ENCODE data around the gene CHPF2.

Gene CHPF2

DNA sequence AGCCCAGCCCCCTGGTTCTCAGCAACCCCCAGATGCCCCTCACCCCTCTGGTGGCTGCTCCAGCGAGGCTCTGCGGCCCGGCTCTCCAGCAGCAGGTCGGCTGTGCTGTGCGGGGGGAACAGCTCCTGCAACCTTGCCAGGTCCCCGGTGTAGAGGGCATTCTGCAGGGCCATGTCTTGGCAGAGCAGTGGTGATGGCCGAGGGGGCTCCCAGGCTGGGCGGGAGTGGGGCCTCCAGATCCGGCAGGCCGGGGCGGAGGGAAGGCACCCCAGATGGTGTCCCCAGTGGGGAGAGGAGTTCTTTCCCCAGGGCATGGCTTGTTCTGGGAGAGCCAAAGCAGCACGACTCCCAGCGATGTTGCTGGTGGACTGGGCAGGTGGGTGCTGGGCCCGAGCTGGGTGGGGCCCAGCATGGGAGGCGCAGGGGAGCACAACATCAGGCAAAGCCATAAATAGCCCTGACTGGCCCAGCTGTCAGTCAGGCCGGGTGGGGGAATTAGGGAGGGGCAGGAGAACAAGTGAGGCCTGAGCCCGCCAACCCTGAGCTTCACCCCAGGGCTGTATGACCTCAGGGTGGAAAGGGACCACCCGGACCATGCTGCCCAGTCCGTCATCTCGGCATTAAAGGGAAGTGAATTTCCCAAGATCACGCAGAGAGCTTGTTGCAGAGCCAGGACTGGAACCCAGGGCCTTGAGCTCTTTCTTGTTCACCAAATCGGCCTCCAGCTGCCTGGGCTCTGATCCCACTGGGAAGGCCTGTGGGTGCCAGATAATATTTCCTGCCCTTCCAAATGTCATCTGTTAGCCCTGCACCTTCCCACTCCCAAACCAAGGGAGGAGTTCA lies 44.7 kb upstream of the CHPF2 start:
- ChIA-PET CTCF (no interaction called here), POLR2A (no interaction called here)
- TF ChIP-seq ZNF423 (tag by site-specific recombination; IDR thresholded peaks at IDR 0.05) (no peak), ZNF324 (tag by site-specific recombination; IDR thresholded peaks at IDR 0.05) (no peak), ZNF311 (tag by site-specific recombination; IDR thresholded peaks at IDR 0.05; ENCODE audit: borderline replicate concordance) (no peak), ZNF654 (tag by site-specific recombination; IDR thresholded peaks at IDR 0.05; ENCODE audit: low read depth) (no peak), ZNF596 (tag by site-specific recombination; IDR thresholded peaks at IDR 0.05) (no peak), GLIS1 (tag by site-specific recombination; IDR thresholded peaks at IDR 0.05) (no peak), ZNF510 (tag by site-specific recombination; IDR thresholded peaks at IDR 0.05; ENCODE audit: insufficient replicate concordance) (no peak), ZNF76 (tag by site-specific recombination; IDR thresholded peaks at IDR 0.05; ENCODE audit: borderline replicate concordance, low read depth) (no peak), ZNF146 (tag by site-specific recombination; IDR thresholded peaks at IDR 0.05) (no peak)
- TF ChIP-seq, protein P1, sequence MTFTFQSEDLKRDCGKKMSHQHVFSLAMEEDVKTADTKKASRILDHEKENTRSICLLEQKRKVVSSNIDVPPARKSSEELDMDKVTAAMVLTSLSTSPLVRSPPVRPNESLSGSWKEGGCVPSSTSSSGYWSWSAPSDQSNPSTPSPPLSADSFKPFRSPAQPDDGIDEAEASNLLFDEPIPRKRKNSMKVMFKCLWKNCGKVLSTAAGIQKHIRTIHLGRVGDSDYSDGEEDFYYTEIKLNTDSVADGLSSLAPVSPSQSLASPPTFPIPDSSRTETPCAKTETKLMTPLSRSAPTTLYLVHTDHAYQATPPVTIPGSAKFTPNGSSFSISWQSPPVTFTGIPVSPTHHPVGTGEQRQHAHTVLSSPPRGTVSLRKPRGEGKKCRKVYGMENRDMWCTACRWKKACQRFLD (tag by site-specific recombination; IDR thresholded peaks at IDR 0.05), result no peak
- TF ChIP-seq, protein P2, sequence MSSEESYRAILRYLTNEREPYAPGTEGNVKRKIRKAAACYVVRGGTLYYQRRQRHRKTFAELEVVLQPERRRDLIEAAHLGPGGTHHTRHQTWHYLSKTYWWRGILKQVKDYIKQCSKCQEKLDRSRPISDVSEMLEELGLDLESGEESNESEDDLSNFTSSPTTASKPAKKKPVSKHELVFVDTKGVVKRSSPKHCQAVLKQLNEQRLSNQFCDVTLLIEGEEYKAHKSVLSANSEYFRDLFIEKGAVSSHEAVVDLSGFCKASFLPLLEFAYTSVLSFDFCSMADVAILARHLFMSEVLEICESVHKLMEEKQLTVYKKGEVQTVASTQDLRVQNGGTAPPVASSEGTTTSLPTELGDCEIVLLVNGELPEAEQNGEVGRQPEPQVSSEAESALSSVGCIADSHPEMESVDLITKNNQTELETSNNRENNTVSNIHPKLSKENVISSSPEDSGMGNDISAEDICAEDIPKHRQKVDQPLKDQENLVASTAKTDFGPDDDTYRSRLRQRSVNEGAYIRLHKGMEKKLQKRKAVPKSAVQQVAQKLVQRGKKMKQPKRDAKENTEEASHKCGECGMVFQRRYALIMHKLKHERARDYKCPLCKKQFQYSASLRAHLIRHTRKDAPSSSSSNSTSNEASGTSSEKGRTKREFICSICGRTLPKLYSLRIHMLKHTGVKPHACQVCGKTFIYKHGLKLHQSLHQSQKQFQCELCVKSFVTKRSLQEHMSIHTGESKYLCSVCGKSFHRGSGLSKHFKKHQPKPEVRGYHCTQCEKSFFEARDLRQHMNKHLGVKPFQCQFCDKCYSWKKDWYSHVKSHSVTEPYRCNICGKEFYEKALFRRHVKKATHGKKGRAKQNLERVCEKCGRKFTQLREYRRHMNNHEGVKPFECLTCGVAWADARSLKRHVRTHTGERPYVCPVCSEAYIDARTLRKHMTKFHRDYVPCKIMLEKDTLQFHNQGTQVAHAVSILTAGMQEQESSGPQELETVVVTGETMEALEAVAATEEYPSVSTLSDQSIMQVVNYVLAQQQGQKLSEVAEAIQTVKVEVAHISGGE (tag by site-specific recombination; conservative IDR thresholded peaks at IDR 0.05; ENCODE audit: low read depth), result no peak
- TF ChIP-seq, protein P3, sequence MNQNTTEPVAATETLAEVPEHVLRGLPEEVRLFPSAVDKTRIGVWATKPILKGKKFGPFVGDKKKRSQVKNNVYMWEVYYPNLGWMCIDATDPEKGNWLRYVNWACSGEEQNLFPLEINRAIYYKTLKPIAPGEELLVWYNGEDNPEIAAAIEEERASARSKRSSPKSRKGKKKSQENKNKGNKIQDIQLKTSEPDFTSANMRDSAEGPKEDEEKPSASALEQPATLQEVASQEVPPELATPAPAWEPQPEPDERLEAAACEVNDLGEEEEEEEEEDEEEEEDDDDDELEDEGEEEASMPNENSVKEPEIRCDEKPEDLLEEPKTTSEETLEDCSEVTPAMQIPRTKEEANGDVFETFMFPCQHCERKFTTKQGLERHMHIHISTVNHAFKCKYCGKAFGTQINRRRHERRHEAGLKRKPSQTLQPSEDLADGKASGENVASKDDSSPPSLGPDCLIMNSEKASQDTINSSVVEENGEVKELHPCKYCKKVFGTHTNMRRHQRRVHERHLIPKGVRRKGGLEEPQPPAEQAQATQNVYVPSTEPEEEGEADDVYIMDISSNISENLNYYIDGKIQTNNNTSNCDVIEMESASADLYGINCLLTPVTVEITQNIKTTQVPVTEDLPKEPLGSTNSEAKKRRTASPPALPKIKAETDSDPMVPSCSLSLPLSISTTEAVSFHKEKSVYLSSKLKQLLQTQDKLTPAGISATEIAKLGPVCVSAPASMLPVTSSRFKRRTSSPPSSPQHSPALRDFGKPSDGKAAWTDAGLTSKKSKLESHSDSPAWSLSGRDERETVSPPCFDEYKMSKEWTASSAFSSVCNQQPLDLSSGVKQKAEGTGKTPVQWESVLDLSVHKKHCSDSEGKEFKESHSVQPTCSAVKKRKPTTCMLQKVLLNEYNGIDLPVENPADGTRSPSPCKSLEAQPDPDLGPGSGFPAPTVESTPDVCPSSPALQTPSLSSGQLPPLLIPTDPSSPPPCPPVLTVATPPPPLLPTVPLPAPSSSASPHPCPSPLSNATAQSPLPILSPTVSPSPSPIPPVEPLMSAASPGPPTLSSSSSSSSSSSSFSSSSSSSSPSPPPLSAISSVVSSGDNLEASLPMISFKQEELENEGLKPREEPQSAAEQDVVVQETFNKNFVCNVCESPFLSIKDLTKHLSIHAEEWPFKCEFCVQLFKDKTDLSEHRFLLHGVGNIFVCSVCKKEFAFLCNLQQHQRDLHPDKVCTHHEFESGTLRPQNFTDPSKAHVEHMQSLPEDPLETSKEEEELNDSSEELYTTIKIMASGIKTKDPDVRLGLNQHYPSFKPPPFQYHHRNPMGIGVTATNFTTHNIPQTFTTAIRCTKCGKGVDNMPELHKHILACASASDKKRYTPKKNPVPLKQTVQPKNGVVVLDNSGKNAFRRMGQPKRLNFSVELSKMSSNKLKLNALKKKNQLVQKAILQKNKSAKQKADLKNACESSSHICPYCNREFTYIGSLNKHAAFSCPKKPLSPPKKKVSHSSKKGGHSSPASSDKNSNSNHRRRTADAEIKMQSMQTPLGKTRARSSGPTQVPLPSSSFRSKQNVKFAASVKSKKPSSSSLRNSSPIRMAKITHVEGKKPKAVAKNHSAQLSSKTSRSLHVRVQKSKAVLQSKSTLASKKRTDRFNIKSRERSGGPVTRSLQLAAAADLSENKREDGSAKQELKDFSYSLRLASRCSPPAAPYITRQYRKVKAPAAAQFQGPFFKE (tag by site-specific recombination; IDR thresholded peaks at IDR 0.05; ENCODE audit: borderline replicate concordance), result no peak
- TF ChIP-seq, protein P4, sequence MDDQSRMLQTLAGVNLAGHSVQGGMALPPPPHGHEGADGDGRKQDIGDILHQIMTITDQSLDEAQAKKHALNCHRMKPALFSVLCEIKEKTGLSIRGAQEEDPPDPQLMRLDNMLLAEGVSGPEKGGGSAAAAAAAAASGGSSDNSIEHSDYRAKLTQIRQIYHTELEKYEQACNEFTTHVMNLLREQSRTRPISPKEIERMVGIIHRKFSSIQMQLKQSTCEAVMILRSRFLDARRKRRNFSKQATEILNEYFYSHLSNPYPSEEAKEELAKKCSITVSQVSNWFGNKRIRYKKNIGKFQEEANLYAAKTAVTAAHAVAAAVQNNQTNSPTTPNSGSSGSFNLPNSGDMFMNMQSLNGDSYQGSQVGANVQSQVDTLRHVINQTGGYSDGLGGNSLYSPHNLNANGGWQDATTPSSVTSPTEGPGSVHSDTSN (CRISPR knock-in tag; IDR thresholded peaks at IDR 0.05), result no peak
- TF ChIP-seq, protein P5, sequence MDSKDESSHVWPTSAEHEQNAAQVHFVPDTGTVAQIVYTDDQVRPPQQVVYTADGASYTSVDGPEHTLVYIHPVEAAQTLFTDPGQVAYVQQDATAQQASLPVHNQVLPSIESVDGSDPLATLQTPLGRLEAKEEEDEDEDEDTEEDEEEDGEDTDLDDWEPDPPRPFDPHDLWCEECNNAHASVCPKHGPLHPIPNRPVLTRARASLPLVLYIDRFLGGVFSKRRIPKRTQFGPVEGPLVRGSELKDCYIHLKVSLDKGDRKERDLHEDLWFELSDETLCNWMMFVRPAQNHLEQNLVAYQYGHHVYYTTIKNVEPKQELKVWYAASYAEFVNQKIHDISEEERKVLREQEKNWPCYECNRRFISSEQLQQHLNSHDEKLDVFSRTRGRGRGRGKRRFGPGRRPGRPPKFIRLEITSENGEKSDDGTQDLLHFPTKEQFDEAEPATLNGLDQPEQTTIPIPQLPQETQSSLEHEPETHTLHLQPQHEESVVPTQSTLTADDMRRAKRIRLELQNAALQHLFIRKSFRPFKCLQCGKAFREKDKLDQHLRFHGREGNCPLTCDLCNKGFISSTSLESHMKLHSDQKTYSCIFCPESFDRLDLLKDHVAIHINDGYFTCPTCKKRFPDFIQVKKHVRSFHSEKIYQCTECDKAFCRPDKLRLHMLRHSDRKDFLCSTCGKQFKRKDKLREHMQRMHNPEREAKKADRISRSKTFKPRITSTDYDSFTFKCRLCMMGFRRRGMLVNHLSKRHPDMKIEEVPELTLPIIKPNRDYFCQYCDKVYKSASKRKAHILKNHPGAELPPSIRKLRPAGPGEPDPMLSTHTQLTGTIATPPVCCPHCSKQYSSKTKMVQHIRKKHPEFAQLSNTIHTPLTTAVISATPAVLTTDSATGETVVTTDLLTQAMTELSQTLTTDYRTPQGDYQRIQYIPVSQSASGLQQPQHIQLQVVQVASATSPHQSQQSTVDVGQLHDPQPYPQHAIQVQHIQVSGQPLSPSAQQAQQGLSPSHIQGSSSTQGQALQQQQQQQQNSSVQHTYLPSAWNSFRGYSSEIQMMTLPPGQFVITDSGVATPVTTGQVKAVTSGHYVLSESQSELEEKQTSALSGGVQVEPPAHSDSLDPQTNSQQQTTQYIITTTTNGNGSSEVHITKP (tag by site-specific recombination; IDR thresholded peaks at IDR 0.05), result no peak
- H3K36me3 ChIP-seq (ENCODE audit: control insufficient read depth in 2 of 2, insufficient read depth in 1 of 2, low read length in 2 of 2), result no peaks in the 10 kb centered on the region
- H3K4me3 ChIP-seq (ENCODE audit: low read depth, low read length), result no peak overlapping the region
- H3K4me1 ChIP-seq (ENCODE audit: control insufficient read depth, insufficient read depth, low read length), result no peaks in the 10 kb centered on the region
- H3K9me3 ChIP-seq (ENCODE audit: control insufficient read depth, insufficient read depth, low read depth, low read length), result no peaks in the 10 kb centered on the region
- H3K27ac ChIP-seq (ENCODE audit: extremely low read depth, low read depth, low read length), result no peak overlapping the region
